ENCODE data around the gene TMEM171. TPM values are rescaled to one million over a fixed set of nuclear protein-coding genes. Genes with fewer than 3 reads are reported as not detected.

Gene TMEM171
- total and polyA plus RNA-seq, 5 donors from 2014 or later: not detected

DNA sequence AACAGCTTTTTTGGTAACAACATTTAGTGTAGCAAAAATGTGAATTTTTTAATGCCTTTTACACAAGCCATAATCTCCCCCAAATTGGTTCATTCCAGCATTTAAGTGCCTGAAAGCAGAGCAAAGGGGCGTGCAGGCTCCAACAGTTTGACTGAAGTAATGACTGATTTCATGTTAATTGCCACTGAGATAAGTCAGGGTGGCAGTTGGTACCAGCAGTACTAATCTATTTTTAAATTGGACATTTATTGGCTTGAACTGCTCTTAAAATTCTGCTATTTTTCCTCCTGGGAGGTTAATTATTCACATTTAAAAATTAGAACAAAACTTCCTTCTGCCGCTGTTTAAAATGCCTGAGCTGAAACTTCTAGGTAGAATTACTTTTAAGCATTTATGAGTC lies 12.4 kb downstream of the TMEM171 start:
- Mint-ChIP-seq H3K4me1 (no peaks in the 10 kb centered on the region), H3K9me3 (peaks cover 0 to 2% (median 0%) of the 10 kb centered on the region in 7 donors), H3K27me3 (peaks cover 18% of the 10 kb centered on the region), H3K4me3 (no peak overlapping the region), H3K27ac (no peak overlapping the region), H3K36me3 (no peaks in the 10 kb centered on the region)
- Histone ChIP-seq H3K27me3 (ENCODE audit: control insufficient read depth, insufficient read depth, low read length) (peaks cover 8% of the 10 kb centered on the region), H3K4me1 (ENCODE audit: control insufficient read depth, insufficient read depth, low read length, poor library complexity, severe bottlenecking) (no peaks in the 10 kb centered on the region), H3K9me3 (ENCODE audit: control insufficient read depth in 2 of 2, low read length in 2 of 2) (no peaks in the 10 kb centered on the region), H3K27ac (ENCODE audit: insufficient read depth, low read length, poor library complexity, severe bottlenecking) (no peak overlapping the region), H3K4me3 (ENCODE audit: low read depth, low read length) (no peak overlapping the region), H3K36me3 (ENCODE audit: control insufficient read depth, insufficient read depth, low read length) (no peaks in the 10 kb centered on the region)
- no peak for ATAC-seq (ENCODE audit: low read depth in 2 of 2)
- no peak for DNase-seq

DNA sequence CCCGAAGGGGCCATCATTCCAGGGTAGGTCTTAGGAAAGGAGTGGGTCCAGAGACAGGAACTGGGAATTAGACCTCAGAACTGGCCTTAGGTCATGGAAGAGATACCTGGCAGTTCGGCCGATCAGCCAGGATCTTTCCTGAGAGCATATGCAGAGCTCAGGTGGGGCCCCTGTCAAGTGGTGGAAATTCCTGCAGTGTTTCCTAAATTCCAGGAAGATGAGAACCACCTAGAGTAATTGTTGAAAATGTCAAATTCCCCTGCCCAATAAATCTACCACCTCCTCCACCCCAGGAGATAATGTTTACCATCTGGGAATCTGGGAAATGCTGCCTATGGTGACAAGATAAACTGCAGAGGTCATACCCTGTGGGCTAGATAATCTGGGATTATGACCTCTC lies 14.6 kb downstream of the TMEM171 start:
- no peak overlapping the region for H3K27ac ChIP-seq (ENCODE audit: insufficient read depth, low read length, poor library complexity, severe bottlenecking)
- H3K36me3 Mint-ChIP-seq: no peaks in the 10 kb centered on the region
- H3K27me3 ChIP-seq (ENCODE audit: control insufficient read depth, insufficient read depth, low read length): peaks cover 8% of the 10 kb centered on the region
- peaks cover 16% of the 10 kb centered on the region for H3K27me3 Mint-ChIP-seq
- no peak for DNase-seq
- H3K4me3 ChIP-seq (ENCODE audit: low read depth, low read length): no peak overlapping the region
- H3K36me3 ChIP-seq (ENCODE audit: control insufficient read depth, insufficient read depth, low read length): no peaks in the 10 kb centered on the region
- peaks cover 0 to 2% (median 0%) of the 10 kb centered on the region in 7 donors for H3K9me3 Mint-ChIP-seq
- no peaks in the 10 kb centered on the region for H3K4me1 Mint-ChIP-seq
- H3K4me1 ChIP-seq (ENCODE audit: control insufficient read depth, insufficient read depth, low read length, poor library complexity, severe bottlenecking): no peaks in the 10 kb centered on the region
- no peak overlapping the region for H3K27ac Mint-ChIP-seq
- H3K4me3 Mint-ChIP-seq: no peak overlapping the region
- no peaks in the 10 kb centered on the region for H3K9me3 ChIP-seq (ENCODE audit: control insufficient read depth in 2 of 2, low read length in 2 of 2)
- ATAC-seq (ENCODE audit: low read depth in 2 of 2): no peak

DNA sequence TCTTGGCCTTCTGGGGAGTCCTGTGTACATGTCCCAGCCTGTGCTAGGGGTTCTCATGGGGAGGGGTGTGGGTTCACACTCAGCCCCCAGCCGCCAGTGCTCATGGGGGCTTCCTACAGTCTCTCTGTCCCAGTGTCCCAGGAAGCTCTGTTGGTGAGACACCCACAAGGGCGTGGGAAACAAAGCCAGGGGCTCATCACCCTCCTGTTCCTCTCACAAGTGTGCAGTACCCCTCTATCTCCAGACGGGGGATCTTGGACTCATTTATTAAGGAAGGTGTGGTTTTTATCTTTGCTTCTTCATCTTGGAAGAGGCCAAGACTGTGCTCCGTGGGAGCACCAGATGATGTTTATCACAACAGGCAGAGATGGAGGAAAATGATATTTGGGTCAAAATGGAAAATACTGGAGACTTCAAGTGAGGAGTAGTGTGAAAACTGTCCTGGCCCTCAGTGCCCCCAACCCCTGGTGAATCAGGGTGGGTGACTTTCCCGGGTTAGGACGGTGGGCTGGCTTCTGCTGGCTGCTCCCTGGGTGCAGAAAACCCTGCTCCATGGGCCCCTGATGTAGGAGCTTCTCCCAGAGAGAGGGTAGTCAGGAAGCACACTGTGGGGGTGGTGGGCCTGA lies 15.2 kb downstream of the TMEM171 start:
- H3K27me3 Mint-ChIP-seq: peaks cover 12% of the 10 kb centered on the region
- Histone ChIP-seq H3K4me1 (ENCODE audit: control insufficient read depth, insufficient read depth, low read length, poor library complexity, severe bottlenecking) (no peaks in the 10 kb centered on the region), H3K9me3 (ENCODE audit: control insufficient read depth in 2 of 2, low read length in 2 of 2) (no peaks in the 10 kb centered on the region), H3K4me3 (ENCODE audit: low read depth, low read length) (no peak overlapping the region), H3K36me3 (ENCODE audit: control insufficient read depth, insufficient read depth, low read length) (no peaks in the 10 kb centered on the region), H3K27me3 (ENCODE audit: control insufficient read depth, insufficient read depth, low read length) (peaks cover 8% of the 10 kb centered on the region), H3K27ac (ENCODE audit: insufficient read depth, low read length, poor library complexity, severe bottlenecking) (no peak overlapping the region)
- DNase-seq (peak in 1 of 3 donors; percentile 14), ATAC-seq (ENCODE audit: low read depth in 2 of 2) (no peak)
- H3K4me1 Mint-ChIP-seq: no peaks in the 10 kb centered on the region
- H3K27ac Mint-ChIP-seq: no peak overlapping the region
- no peak overlapping the region for H3K4me3 Mint-ChIP-seq
- no peaks in the 10 kb centered on the region for H3K36me3 Mint-ChIP-seq
- peaks cover 0 to 2% (median 0%) of the 10 kb centered on the region in 7 donors for H3K9me3 Mint-ChIP-seq

DNA sequence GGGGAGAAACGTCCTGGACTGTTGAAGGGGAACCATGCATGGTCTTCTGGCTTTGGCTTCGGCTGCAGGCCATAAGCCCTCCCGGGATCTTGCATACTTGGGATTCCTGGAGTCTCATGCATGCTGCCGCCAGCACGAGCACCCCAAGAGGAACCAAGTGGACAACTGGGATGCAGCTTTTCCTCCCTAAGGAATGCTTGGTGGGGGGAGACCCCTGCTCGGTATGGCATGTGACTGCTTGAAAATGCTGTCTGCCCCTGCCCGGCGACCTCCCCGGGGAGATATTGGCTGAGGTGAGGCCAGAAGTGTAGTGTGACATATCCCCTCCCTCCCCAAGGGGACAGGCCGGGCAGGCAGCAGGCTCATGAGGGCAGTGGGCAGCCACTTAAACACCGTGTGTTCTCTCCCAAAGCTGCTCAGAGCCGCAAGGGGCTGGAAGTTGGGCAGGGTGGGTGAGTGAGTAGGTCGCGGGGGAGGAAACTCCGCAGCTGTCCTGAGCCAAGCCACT lies 15.7 kb downstream of the TMEM171 start:
- H3K9me3 Mint-ChIP-seq: peaks cover 0 to 2% (median 0%) of the 10 kb centered on the region in 7 donors
- peaks cover 7% of the 10 kb centered on the region for H3K27me3 ChIP-seq (ENCODE audit: control insufficient read depth, insufficient read depth, low read length)
- H3K9me3 ChIP-seq (ENCODE audit: control insufficient read depth in 2 of 2, low read length in 2 of 2): no peaks in the 10 kb centered on the region
- no peaks in the 10 kb centered on the region for H3K36me3 ChIP-seq (ENCODE audit: control insufficient read depth, insufficient read depth, low read length)
- H3K4me3 Mint-ChIP-seq: no peak overlapping the region
- no peaks in the 10 kb centered on the region for H3K4me1 Mint-ChIP-seq
- no peak for ATAC-seq (ENCODE audit: low read depth in 2 of 2)
- no peak overlapping the region for H3K27ac ChIP-seq (ENCODE audit: insufficient read depth, low read length, poor library complexity, severe bottlenecking)
- DNase-seq: no peak
- H3K36me3 Mint-ChIP-seq: no peaks in the 10 kb centered on the region
- H3K4me3 ChIP-seq (ENCODE audit: low read depth, low read length): no peak overlapping the region
- no peak overlapping the region for H3K27ac Mint-ChIP-seq
- H3K4me1 ChIP-seq (ENCODE audit: control insufficient read depth, insufficient read depth, low read length, poor library complexity, severe bottlenecking): no peaks in the 10 kb centered on the region
- H3K27me3 Mint-ChIP-seq: peaks cover 12% of the 10 kb centered on the region

DNA sequence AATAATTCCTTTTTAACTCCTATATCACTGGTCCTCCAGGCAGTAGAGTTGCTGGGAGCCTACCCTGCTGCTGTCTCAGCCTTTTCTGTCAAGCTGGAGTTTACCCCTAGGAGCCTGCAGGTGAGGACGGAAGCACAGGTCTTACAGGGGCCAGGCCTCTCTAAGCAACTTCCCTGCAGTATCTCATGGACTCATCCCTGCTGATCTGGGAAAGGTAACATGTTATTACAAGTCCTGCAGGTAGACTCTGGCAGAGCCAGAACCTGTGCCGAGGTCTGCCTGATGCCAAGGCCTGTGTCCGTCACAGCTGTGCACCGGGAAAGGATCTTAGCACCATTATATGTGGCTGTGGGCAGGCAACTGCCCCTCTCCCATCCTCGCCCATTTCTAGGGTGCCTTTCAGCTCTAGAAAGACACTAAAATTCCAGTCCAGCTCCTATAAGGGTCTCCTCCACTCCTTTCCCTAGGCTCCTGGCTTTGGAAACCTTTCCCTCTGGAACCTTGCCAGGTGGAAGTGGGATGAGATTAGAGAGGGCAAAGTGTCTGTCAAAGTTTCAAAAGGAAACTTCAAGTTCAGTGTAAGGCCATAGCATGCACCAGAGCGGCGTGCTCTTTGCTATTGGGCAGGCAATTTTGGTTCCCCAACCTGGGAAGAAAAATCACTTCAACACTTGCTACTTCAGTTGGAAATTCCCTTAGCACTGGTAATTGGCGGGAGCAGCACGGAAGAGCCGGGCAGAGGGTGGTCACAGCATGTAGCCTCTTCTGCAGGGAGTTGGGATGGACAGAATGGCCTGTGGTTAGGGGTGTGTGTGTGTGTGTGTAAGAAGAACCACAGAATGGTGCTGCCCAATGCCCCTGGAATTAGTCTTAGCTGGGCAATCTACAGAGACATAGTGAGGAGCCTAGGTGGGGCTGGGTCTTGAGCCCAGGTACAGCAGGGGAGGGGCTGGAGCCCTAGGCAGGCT lies 17.5 kb downstream of the TMEM171 start:
- H3K4me1 ChIP-seq (ENCODE audit: control insufficient read depth, insufficient read depth, low read length, poor library complexity, severe bottlenecking): no peaks in the 10 kb centered on the region
- no peaks in the 10 kb centered on the region for H3K36me3 ChIP-seq (ENCODE audit: control insufficient read depth, insufficient read depth, low read length)
- H3K27ac ChIP-seq (ENCODE audit: insufficient read depth, low read length, poor library complexity, severe bottlenecking): no peak overlapping the region
- Mint-ChIP-seq H3K36me3 (no peaks in the 10 kb centered on the region), H3K9me3 (peaks cover 0 to 1% (median 0%) of the 10 kb centered on the region in 7 donors), H3K27me3 (peaks cover 13% of the 10 kb centered on the region), H3K4me3 (no peak overlapping the region), H3K27ac (no peak overlapping the region), H3K4me1 (no peaks in the 10 kb centered on the region)
- H3K4me3 ChIP-seq (ENCODE audit: low read depth, low read length): no peak overlapping the region
- DNase-seq: no peak
- ATAC-seq (ENCODE audit: low read depth in 2 of 2): no peak
- H3K27me3 ChIP-seq (ENCODE audit: control insufficient read depth, insufficient read depth, low read length): peaks cover 11% of the 10 kb centered on the region
- no peaks in the 10 kb centered on the region for H3K9me3 ChIP-seq (ENCODE audit: control insufficient read depth in 2 of 2, low read length in 2 of 2)

DNA sequence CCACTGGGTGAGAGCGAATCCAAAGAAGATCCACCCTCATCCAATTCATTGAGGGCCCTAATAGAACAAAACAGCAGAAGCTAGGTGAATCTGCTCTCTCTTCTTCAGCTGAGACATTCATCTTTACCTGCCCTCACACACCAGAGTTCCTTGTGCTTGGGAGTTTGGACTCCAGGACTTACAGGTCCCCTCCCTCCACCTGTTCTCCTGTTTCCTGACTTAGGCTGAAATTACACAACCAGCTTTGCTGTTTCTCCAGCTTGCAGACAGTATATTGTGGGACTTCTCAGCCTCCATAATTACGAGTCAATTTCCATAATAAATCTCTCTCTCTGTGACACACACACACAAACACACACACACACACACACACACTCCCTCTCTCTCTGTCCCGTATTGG lies 19.1 kb downstream of the TMEM171 start:
- Histone ChIP-seq H3K9me3 (ENCODE audit: control insufficient read depth in 2 of 2, low read length in 2 of 2) (no peaks in the 10 kb centered on the region), H3K4me3 (ENCODE audit: low read depth, low read length) (no peak overlapping the region), H3K27me3 (ENCODE audit: control insufficient read depth, insufficient read depth, low read length) (peaks cover 7% of the 10 kb centered on the region), H3K27ac (ENCODE audit: insufficient read depth, low read length, poor library complexity, severe bottlenecking) (no peak overlapping the region), H3K36me3 (ENCODE audit: control insufficient read depth, insufficient read depth, low read length) (no peaks in the 10 kb centered on the region), H3K4me1 (ENCODE audit: control insufficient read depth, insufficient read depth, low read length, poor library complexity, severe bottlenecking) (no peaks in the 10 kb centered on the region)
- Mint-ChIP-seq H3K36me3 (no peaks in the 10 kb centered on the region), H3K27me3 (peaks cover 23% of the 10 kb centered on the region), H3K9me3 (peaks cover 0 to 1% (median 0%) of the 10 kb centered on the region in 7 donors), H3K4me1 (no peaks in the 10 kb centered on the region), H3K27ac (no peak overlapping the region), H3K4me3 (no peak overlapping the region)
- ATAC-seq (ENCODE audit: low read depth in 2 of 2) (no peak), DNase-seq (no peak)

DNA sequence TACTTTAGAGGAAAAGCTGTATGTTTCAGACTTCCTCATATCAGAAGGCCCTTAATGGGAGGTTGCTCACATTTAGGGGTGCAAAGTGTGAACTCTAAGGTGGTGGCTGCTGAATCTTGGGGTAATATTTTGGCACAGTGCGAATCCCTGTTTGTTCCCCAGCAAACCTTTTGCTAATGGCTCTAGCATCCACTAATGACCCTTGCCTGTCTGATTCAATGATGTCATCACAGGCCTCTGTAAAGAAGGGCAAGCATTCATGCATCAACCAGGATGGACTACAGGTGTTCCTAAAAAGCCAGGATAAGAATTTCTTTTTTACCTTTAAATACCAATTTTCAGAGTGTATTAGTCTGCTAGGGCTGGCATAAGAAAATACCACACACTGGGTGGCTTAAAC lies 20.4 kb downstream of the TMEM171 start:
- H3K9me3 ChIP-seq (ENCODE audit: control insufficient read depth in 2 of 2, low read length in 2 of 2): no peaks in the 10 kb centered on the region
- Mint-ChIP-seq H3K27ac (no peak overlapping the region), H3K36me3 (no peaks in the 10 kb centered on the region), H3K4me1 (no peaks in the 10 kb centered on the region), H3K9me3 (no peaks in the 10 kb centered on the region), H3K4me3 (no peak overlapping the region), H3K27me3 (peaks cover 21% of the 10 kb centered on the region)
- no peaks in the 10 kb centered on the region for H3K4me1 ChIP-seq (ENCODE audit: control insufficient read depth, insufficient read depth, low read length, poor library complexity, severe bottlenecking)
- H3K27me3 ChIP-seq (ENCODE audit: control insufficient read depth, insufficient read depth, low read length): peaks cover 7% of the 10 kb centered on the region
- H3K36me3 ChIP-seq (ENCODE audit: control insufficient read depth, insufficient read depth, low read length): no peaks in the 10 kb centered on the region
- ATAC-seq (ENCODE audit: low read depth in 2 of 2): no peak
- DNase-seq: no peak
- no peak overlapping the region for H3K27ac ChIP-seq (ENCODE audit: insufficient read depth, low read length, poor library complexity, severe bottlenecking)
- H3K4me3 ChIP-seq (ENCODE audit: low read depth, low read length): no peak overlapping the region

Data from CD4-positive, CD25-positive, alpha-beta regulatory T cell (primary cell).